SK-N-MC (cell line): ENCODE measurements around the gene ZDHHC11.
"Not testable (repeated sequence)": the region's sequence is repeated elsewhere in the genome, so short reads cannot be mapped to it uniquely, and the experiment has no call there.

ENCODE experiments used
- DNase-seq: peaks from one replicate; pipeline ENCODE4 v3.0.0-alpha.2; 2011; ENCODE audit warnings: low read depth, low spot score
- H3K27ac ChIP-seq: fragments of 200-600 bp; sonication (generic); 2 replicates; pipeline ENCODE4 v1.5.1; 2016; ENCODE audit warnings: mixed run types
- H3K36me3 ChIP-seq: fragments of 200-600 bp; sonication (generic); 2 replicates; pipeline ENCODE4 v1.6.1; 2017; ENCODE audit warnings: antibody characterized with exemption, low read length, mixed read lengths; ENCODE audit not compliant: insufficient read depth
- H3K4me3 ChIP-seq: fragments of 200-600 bp; sonication (generic); 2 replicates; pipeline ENCODE4 v1.5.1; 2016
- H3K9ac ChIP-seq: fragments of 200-600 bp; sonication (generic); 2 replicates; pipeline ENCODE4 v1.8.0; 2017; ENCODE audit warnings: mixed run types, mixed read lengths; ENCODE audit not compliant: insufficient read length
- H3K9me3 ChIP-seq: fragments of 200-600 bp; sonication (generic); 2 replicates; pipeline ENCODE4 v1.6.1; 2017; ENCODE audit warnings: low read depth, mild to moderate bottlenecking, antibody characterized with exemption, low read length, moderate library complexity, mixed read lengths
- EZH2 ChIP-seq: fragments of 200-600 bp; sonication (generic); IDR thresholded peaks from one replicate; pipeline ENCODE4 v1.6.1; 2017; ENCODE audit warnings: antibody characterized with exemption
- FOXP2 ChIP-seq: optimal IDR thresholded peaks from 2 replicates; pipeline ENCODE3; 2011; ENCODE audit warnings: mild to moderate bottlenecking, moderate library complexity; ENCODE audit not compliant: insufficient read depth; ENCODE audit errors: extremely low read length, control extremely low read depth
- POLR2AphosphoS5 ChIP-seq: IDR thresholded peaks from 2 replicates; pipeline ENCODE4 v1.6.1; 2012; ENCODE audit warnings: mild to moderate bottlenecking, low read depth, low read length, borderline replicate concordance

The ZDHHC11 gene

DNA sequence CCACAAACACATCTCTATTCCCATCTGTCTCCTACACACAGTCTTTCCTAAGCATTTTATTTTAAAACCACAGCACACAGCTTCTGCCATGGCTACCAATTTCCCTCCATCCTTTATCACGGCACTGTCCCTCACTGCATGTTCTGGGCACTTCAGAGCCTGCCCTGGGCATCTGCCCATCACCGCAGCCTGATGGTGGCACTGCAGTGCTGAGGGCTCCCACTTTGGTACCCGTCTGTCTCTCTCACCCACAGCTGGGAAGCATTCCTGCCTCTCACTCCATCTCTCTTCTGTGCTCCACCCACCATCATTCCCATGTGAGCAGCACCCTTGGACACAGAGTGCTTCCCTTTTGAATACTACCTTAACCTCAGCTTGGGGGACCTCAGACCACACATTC is 31.7 kb downstream of the ZDHHC11 start:
- TF ChIP-seq POLR2AphosphoS5 (no peak), EZH2 (no peak), FOXP2 (no peak)
- H3K9me3 ChIP-seq: no peaks in the 10 kb centered on the region
- no peaks in the 10 kb centered on the region for H3K36me3 ChIP-seq
- no peak overlapping the region for H3K9ac ChIP-seq
- no peak for DNase-seq
- no peak overlapping the region for H3K4me3 ChIP-seq
- no peak overlapping the region for H3K27ac ChIP-seq

DNA sequence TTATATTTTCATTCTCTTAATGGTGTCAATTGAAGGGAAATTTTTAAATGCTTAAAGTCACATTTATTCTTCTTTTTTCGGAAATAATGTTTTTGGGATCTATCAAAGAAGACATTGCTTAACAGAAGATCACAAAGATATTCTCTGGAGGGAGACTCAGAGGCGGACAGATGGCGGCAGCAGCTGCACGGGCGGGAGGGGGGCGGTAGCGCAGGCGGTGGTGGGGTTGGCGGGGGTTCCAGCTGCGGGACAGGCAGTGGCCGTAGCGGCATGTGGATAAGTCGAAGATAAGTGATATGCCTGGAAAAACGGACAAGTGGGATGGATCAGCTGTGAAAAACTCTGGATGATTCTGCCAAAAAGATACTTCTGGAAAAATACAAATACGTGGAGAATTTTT is 34.6 kb downstream of the ZDHHC11 start:
- H3K9me3 ChIP-seq: no peaks in the 10 kb centered on the region
- DNase-seq: no peak
- H3K9ac ChIP-seq: no peak overlapping the region
- H3K4me3 ChIP-seq: no peak overlapping the region
- no peak for TF ChIP-seq FOXP2
- TF ChIP-seq EZH2: no peak
- no peak for TF ChIP-seq POLR2AphosphoS5
- no peaks in the 10 kb centered on the region for H3K36me3 ChIP-seq
- H3K27ac ChIP-seq: no peak overlapping the region

- Histone ChIP-seq H3K27ac (no peak overlapping the region), H3K9me3 (no peaks in the 10 kb centered on the region), H3K4me3 (no peak overlapping the region), H3K36me3 (no peaks in the 10 kb centered on the region), H3K9ac (no peak overlapping the region)
- TF ChIP-seq POLR2AphosphoS5 (no peak), FOXP2 (no peak), EZH2 (no peak)
- DNase-seq: no peak
Measured at GRCh38 chr5:815449-815848, 35.3 kb downstream of the ZDHHC11 start.

DNA sequence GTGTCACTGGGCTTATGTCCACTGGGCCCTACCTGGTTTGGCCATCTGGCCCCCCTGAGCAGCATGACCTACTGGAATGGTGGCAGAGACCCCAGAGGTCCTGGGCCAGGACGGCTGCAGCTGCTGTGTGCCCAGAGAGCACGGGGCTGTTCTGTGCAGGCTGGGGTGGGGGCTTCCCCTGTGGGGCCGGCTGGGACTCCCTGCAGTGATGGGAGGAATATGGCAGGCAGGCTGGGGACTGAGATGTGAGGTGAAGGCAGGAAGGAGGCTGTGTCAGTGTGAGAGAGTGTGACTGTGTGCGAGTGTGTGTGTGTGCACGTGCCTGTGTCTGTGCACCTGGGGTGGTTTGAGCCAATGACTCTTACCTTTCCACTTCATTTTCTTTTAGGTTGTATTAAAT is 37.2 kb downstream of the ZDHHC11 start:
- not testable (repeated sequence) for H3K27ac ChIP-seq, H3K36me3 ChIP-seq, H3K4me3 ChIP-seq, DNase-seq, H3K9ac ChIP-seq, H3K9me3 ChIP-seq

DNA sequence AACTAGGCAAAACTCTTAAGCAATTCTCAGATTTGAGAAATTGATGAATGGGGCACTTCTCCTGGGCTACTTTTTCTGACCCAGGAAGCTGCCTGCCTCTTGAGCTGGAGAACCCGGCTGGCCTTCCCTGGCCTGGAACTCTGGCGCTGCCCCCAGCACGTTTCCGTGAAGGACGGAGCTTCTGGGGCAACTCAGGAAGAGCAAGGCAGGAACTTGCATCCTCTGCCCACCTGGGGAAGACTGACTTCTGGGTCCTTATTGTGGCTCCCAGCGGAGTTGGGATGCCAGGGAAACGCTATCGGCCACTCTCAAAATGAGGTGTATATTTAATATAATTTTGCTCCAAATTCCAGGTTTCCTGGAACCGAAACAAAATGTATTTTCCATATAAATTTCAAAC is 39.4 kb downstream of the ZDHHC11 start:
- not testable (repeated sequence) for H3K27ac ChIP-seq, H3K9me3 ChIP-seq, H3K36me3 ChIP-seq, H3K4me3 ChIP-seq, DNase-seq, H3K9ac ChIP-seq

DNA sequence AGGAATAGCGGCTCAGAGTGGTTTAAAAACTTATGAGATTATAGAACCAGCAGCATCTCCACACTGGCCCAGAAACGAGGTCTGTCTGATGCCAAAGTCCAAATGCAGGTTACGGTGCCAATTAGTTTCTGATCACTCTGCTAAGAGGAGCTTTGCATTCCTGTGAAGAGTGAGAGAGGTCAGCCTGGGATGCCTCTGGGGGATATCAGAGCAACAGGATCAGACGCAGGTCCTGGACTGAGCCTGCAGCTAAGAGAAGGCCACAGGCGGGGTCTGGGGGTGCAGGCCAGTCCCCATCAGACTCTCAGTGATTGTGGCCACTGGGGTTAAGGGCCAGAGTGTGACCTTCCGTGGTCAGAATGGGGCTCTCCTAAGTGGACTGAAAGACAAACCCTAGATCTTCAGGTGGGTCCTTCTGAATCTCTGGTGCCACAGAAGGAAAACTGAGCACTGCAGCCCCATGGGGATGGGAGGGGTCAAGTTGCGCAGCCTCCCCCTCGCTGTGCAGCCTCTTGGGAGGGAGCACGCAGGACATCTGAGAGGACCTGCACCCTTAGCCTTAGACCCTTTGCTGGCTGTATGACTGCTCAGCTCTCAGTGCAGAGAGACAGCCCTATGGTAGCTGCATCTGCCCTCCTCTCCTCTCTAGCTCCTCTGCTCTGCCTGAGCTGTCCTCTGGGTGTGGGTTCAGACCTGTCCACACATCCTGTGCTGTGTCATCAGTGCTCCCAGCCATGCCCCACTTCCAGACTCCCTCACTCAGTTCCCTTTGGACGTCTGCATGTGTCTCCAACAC is 42.9 kb downstream of the ZDHHC11 start:
- not testable (repeated sequence) for H3K36me3 ChIP-seq, H3K9me3 ChIP-seq, H3K4me3 ChIP-seq, H3K27ac ChIP-seq, H3K9ac ChIP-seq, DNase-seq

GRCh38 chr5:801472-801871 is 49.3 kb downstream of the ZDHHC11 start:
- H3K4me3 ChIP-seq: no peak overlapping the region

GRCh38 chr5:801055-801454 is 49.7 kb downstream of the ZDHHC11 start:
- H3K4me3 ChIP-seq, H3K9me3 ChIP-seq, H3K27ac ChIP-seq, H3K36me3 ChIP-seq, H3K9ac ChIP-seq, DNase-seq: not testable (repeated sequence)

More at GRCh38 chr5:801472-801871, 49.3 kb downstream of the ZDHHC11 start:
- no peak for TF ChIP-seq EZH2
- TF ChIP-seq FOXP2: no peak
- TF ChIP-seq POLR2AphosphoS5: no peak
- no peak overlapping the region for H3K27ac ChIP-seq
- DNase-seq: no peak
- no peaks in the 10 kb centered on the region for H3K9me3 ChIP-seq
- no peaks in the 10 kb centered on the region for H3K36me3 ChIP-seq
- no peak overlapping the region for H3K9ac ChIP-seq

DNA sequence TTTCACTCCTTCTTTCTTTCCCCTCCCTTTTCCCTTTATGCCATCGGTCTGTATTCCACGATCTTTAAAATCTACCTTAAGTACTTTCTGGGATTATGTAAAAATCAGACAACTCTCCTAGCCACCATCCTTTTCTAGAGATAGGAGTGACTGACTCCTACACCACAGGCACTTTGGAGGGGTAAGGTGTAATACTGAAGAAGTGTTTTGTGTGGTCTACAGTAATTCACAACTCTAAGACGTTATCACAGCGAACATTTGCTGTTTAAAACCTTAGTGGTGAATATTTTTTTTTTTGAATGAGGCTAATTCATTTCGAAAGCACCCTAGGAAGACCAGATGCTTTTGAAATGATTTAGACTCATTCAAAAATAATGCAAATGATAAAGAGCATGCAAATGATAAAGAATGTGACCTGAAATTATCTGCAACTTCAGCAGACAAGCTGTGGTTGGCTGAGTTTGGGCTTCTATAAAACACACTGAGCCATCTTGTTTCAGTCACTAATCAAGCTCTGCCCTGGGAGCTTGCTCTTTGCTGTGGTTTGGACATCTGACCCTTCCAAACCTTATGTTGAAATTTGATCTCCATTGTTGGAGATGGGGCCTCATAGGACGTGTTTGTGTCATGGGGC is 52.2 kb downstream of the ZDHHC11 start:
- H3K9ac ChIP-seq, H3K36me3 ChIP-seq, H3K27ac ChIP-seq, DNase-seq, H3K4me3 ChIP-seq, H3K9me3 ChIP-seq: not testable (repeated sequence)

DNA sequence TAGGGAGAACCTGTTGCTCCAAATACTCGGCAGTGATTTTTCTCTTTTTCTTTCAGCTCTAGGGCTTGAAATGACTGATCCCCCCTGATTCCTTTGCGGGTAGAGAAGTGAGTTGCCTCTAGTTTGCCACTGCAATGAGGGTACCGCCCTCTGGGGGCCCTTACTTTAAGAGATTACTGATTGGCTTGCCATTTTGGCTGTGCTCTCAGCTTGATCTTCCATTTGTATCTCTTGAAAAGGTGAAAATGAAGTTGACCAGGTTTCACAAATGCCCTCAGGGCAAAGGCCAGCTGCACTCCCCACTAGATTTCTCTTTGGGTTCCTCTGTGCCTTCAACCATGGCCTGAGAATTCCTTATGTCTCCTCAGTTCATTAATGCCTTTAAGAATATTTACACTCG is 52.8 kb downstream of the ZDHHC11 start:
- not testable (repeated sequence) for H3K27ac ChIP-seq, H3K9ac ChIP-seq, H3K4me3 ChIP-seq, H3K9me3 ChIP-seq, DNase-seq, H3K36me3 ChIP-seq

DNA sequence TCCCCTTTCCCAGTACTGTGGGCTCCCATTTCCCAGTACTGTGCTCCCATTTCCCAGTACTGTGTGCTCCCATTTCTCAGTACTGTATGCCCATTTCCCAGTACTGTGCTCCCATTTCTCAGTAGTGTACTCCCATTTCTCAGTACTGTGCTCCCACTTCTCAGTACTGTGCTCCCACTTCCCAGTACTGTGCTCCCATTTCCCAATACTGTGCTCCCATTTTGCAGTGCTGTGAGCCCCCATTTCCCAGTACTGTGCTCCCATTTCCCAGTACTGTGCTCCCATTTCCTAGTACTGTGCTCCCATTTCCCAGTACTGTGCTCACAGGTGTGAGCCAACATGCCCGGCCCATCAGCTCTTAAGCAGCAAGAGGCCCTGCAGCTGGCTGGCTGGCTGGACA is 54.9 kb downstream of the ZDHHC11 start:
- not testable (repeated sequence) for H3K36me3 ChIP-seq, H3K4me3 ChIP-seq, DNase-seq, H3K9me3 ChIP-seq, H3K9ac ChIP-seq, H3K27ac ChIP-seq

DNA sequence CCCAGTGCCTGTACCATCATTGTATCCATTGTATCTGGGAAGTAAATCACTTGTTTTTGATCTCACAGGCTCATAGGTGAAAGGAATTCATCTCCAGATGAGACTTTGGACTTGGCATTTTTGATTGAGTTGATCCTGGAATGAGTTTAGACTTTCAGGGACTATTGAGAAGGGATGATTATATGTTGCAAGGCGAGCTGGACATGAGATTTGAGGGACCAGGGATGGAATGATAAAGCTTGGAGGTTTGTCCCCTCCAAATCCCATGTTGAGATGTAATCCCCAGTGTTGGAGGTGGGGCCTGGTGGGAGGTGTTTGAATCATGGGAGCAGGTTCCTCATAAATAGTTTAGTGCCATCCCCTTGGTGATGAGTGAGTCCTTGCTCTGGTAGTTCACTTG is 55.8 kb downstream of the ZDHHC11 start:
- not testable (repeated sequence) for DNase-seq, H3K4me3 ChIP-seq, H3K36me3 ChIP-seq, H3K9me3 ChIP-seq, H3K9ac ChIP-seq, H3K27ac ChIP-seq

DNA sequence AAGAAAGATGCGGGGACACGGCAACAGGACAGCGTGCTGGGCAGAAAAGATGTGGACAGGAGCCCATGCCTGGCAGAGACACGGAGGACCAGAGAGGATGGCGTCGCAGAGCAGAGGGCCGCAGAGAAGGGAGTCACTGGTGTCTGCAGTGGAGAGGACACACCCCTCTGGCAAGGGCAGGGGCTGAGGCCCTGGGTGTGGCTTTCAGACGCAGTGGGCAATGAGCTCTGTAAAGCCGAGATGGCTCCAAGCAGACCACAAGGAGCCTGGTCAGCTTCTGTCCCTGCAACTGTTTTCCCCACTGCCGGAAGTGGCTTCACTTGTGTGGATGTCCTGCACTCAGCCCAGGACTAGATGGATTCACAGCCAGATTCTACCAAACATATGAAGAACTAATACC is 62.1 kb downstream of the ZDHHC11 start:
- H3K4me3 ChIP-seq, H3K27ac ChIP-seq, H3K36me3 ChIP-seq, DNase-seq, H3K9ac ChIP-seq, H3K9me3 ChIP-seq: not testable (repeated sequence)

DNA sequence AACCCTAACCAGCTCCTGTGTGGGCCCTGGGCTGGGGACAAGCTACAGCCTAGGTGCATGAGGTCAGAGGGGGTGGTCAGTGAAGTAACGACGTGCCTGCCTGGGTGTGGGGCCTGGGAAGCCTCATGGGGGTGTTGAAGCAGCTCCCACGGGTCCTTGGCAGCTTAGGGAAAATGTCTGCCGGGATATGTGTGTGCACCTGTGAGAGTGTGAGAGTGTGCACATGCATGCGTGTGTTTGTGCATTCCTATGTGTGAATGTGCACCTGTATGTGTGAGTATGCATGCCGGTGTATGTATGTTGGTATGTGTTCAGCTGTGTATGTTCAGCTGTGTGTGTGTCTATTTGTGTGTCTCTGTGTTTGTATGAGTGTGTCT is 62.9 kb downstream of the ZDHHC11 start:
- H3K36me3 ChIP-seq, H3K27ac ChIP-seq, H3K9me3 ChIP-seq, DNase-seq, H3K9ac ChIP-seq, H3K4me3 ChIP-seq: not testable (repeated sequence)
